ENCODE data around the gene PIP4K2A.

Gene PIP4K2A

GRCh38 chr10:22617051-22617450, 97.3 kb downstream of the PIP4K2A start:
- no peak for DNase-seq

- DNase-seq = no peak
These were observed 98.4 kb downstream of the PIP4K2A start for GRCh38 chr10:22615819-22616499.

GRCh38 chr10:22615101-22615500, 99.3 kb downstream of the PIP4K2A start:
- no peak for DNase-seq

GRCh38 chr10:22613011-22613410, 101.4 kb downstream of the PIP4K2A start:
- DNase-seq = no peak

DNA sequence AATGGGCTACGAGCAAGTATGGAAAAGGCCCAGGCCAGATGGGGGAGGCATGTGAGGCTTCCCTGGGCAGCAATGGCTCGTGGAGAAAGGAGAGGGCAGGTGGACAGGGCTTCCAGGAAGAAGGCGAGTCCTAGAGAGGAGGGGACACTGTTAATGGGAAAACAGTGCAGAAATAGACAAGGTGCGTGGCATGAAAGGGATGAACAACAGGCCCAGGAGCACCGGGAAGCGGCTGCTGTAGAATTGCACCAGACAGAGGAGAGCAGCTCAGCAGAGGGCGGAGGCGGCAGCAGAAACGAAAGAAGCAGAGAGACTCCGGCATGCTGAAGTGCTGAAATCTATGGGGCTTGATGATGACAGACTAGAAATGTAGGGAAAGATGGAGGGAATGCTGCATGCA, 102.1 kb downstream of the PIP4K2A start:
- no peak for DNase-seq

GRCh38 chr10:22611425-22612115, 102.8 kb downstream of the PIP4K2A start:
- no peak for DNase-seq

- no peak for DNase-seq
These were observed 103.8 kb downstream of the PIP4K2A start for GRCh38 chr10:22610610-22611009.

DNA sequence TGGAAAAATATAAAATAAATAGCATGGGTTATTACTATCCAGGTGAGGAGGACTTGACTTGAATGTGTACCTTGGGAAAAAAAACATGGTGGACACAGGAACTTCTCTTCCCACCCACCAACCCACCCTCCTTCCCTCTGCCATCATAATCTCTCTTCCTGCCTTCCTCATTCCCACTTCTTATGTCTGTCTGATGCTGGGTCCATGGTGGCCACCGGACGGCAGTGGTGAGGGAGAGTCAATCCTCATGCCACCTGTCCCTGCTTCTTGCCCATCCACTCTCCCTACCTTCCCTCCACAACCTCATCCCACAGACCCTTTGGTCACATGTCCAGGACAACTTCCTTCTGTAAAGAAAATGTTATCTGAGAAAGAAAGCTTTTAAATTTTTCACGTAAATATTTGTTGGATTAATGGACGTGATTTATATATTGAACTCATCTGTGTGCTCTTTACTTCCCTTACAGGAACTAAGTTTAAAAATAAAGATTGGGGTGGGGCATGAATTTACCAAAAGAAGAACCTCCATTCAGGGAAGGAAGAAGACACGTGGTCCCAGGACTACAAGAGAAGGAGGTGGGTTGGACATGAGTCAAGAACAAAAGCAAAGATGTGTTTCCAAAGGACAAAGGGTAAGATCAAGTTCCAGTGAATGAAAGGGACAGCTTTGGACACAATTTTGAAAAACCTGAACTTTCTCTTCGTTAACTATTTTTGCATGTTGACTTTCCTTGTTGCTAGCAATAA, 104.5 kb downstream of the PIP4K2A start:
- DNase-seq = no peak

DNA sequence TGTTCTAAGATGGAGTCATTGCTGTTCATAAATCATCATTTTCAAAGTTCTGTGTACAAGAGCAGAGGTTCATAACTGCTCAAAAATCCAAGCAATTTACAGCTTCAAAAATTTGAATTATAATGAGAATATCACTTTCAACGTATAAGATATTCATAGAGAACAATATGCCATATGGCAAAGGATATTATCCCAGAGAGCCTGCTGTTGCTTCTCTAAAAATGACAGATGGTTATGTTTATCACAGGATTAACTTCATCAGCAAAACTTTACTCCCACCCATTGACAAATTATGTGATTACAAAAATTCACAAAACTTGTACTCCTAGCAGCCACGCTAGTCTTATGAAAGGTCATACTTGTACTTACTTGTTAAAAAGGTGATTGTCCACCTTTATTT, 105.1 kb downstream of the PIP4K2A start:
- no peak for DNase-seq

- no peak for DNase-seq
These were observed 107.1 kb downstream of the PIP4K2A start for GRCh38 chr10:22607261-22607660.

- DNase-seq = no peak
These were observed 108.2 kb downstream of the PIP4K2A start for GRCh38 chr10:22606164-22606614.

DNA sequence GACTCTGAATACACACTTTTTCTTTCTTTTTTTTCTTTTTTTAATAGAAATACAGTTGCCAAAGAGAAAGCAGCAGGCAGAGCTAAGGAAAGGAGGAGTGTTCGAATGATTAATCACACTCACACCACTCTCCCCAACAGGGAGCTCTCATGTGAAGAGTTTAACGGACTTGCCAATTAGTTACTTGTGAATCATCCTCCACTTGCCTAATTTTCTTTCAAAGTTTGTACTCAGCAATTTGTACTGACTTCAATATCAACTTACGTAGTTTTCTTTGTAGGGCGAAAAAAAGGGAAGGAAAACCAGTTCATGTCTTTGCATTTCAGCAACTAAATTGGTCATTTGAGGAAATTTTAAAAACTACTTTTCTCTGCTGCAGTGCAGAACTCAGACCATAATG, 109.2 kb downstream of the PIP4K2A start:
- DNase-seq = no peak

GRCh38 chr10:22604344-22605126, 109.8 kb downstream of the PIP4K2A start:
- DNase-seq = no peak

DNA sequence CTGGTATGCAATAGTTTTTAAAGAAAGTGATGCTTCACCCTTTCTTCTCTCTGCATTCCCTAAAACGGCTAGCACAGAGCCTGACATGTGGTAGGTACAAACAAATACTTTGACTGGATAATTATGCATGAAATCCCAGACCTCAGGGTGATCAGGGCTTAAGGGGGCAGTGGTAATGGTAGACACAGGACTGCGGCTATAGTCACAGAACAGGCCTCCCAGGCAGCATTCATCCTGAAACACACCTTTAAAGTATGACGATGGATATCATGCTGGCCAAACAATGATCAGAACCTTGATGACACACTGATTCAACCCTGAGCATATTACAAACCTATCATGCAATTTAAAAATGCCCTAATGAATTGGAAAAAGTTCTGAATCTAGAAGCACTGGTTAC, 110.8 kb downstream of the PIP4K2A start:
- no peak for DNase-seq

GRCh38 chr10:22601618-22602017, 112.8 kb downstream of the PIP4K2A start:
- no peak for DNase-seq

DNA sequence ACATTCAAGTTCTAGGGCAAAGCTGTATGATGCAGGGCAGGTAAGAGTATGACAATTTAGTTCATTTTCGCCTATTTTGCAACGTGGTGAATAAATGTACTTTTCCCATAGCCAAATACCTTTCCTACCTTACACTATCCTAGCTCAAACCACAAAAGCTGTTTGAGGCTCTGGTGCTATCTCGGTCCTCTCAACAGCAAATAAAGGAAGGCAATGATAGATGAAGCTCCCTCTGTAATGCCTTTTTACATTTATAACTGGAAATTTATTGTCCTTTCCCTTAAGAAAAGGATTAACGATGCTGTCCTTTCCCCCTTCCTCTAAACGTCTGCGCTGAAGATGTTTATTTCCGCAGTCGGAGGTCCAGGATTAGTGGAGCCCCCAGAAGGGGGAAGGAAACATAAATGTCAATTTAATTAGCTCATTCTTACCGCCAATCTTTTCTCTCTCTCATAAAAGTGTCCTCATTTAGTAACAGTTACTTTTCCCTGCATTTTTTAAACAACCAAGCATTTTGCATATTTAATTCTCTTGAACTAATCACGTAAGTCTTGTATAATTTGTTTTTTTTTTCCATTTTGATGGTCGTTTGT, 114.6 kb downstream of the PIP4K2A start:
- DNase-seq = no peak

GRCh38 chr10:22599048-22599561, 115.3 kb downstream of the PIP4K2A start:
- DNase-seq = no peak

DNA sequence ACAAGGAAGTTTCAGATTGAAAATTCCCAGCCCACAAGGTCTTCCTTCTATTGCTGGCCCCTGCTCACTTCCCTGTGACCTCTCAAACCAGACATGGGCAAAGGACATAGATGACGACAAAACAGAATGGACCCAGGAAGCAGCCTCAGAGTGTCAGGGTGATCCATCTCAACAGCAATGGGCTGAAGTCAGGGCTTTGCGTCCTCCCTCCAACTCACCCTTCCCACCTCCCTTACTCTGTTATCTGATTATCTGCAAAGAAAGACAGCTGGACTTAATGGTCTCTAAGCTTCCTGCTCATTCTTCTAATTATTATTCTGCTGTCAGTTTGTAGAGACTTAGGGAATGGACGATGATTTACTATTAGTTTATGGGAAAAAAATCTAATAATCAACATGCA, 115.9 kb downstream of the PIP4K2A start:
- DNase-seq = no peak

GRCh38 chr10:22597138-22597537, 117.2 kb downstream of the PIP4K2A start:
- DNase-seq = no peak

- no peak for DNase-seq
These were observed 120.7 kb downstream of the PIP4K2A start for GRCh38 chr10:22593636-22594198.

DNA sequence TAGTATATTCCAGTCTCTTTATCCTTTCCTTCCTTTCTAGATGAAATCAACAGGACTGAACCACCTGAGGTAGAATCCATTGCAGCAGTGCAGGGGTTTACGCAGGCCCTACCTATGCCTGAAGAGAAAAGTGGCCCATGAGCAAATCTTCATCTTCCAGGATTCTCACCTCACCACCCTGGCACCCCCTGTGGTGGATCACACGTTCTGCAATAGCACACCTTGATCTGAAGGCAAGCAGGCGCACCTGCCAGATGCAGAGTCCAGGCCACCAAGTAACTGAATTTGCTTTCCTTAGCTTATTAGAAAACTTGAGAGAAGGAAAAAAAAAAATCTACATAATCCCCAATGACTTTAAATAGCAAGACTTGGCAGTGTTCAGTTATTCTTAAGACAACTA, 121.4 kb downstream of the PIP4K2A start:
- DNase-seq = no peak

GRCh38 chr10:22589851-22590514, 124.4 kb downstream of the PIP4K2A start:
- no peak for DNase-seq
